ENCODE results near the gene TNRC18.
"Not testable (repeated sequence)": the region's sequence is repeated elsewhere in the genome, so short reads cannot be mapped to it uniquely, and the experiment has no call there.

Gene TNRC18

DNA sequence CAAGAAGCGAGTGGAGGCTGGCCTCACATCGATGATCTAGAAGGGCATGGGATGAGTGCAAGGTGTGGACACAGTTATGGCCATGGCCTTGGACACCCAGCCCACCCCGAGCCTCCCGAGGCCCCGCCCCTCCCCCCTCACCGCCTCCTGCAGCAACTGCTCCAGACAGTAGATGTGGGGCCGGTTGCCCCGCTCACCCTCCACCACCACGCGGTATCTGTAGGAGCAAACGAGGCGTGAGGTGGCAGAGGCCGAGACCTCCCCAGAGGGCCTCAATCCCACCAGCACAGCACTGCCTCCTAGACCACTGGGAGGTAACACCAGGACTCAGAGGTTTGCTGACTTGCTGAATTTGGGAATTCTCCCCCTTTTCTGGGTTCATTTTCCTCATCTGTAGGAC, 103.2 kb downstream of the TNRC18 start:
- DNase-seq: no peak
- TF ChIP-seq POLR2A (IDR thresholded peaks at IDR 0.05; ENCODE audit: low read length) (no peak), GATA1 (IDR thresholded peaks at IDR 0.05; ENCODE audit: low read depth, low read length) (no peak)

DNA sequence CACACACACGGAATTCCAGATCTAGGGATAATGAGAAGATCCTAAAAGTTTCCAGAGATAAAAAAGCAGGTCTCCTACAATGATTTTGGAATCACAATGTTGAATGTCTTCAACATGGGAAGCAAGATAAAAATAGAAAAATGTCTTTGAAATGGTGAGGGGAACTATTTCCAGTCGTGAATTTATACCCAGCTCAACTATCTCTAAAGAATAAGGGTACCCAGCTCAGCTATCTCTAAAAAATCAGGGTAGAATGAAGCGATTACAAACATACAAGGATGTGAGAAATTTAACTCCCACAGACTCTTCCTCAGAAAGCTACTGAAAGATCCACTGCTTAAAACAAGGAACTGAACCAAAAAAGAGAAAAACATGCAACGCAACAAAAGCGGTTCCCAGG, 105.0 kb downstream of the TNRC18 start:
- not testable (repeated sequence) for DNase-seq

DNA sequence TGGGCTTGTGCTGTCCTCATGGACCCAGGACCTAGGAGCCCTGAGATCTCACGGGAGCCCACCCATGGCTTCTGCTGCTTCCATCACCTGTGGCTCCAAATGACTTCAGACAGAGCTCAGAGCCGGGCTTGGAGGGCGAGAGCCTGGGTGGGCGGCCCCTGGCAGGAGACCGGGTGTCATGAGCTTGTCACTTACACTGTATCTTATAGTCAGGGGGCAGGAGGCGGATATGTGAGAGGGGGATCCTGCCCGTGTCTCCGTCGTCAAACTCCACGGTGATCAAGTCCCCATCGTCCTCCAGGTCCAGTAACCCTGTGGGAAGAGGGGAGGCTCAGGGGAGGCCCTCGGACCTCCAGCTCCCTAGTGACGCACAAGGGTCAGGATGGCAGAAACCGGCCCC, 107.9 kb downstream of the TNRC18 start:
- TF ChIP-seq POLR2A (IDR thresholded peaks at IDR 0.05; ENCODE audit: low read length) (no peak), GATA1 (IDR thresholded peaks at IDR 0.05; ENCODE audit: low read depth, low read length) (no peak)
- DNase-seq: no peak

DNA sequence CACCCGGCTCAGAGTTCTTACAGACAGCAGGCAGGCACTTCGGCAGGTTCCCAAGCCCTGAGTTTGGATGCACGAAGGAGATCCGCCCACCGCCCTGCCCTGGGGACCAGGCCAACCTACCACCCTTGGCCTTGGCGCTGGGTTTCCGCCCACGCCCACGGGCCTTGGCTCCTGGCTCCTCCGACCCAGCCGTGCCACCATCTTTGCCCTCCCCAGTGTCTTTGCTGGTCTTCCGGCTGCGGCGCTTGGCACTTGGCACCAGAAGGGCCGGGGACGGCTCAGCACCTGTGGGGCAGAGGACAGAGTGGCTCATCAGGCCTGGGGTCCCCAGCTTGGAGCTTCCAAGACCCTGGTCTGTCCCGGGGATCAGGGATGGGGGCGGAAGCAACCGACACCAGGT, 108.8 kb downstream of the TNRC18 start:
- TF ChIP-seq POLR2A (IDR thresholded peaks at IDR 0.05; ENCODE audit: low read length) (no peak), GATA1 (IDR thresholded peaks at IDR 0.05; ENCODE audit: low read depth, low read length) (no peak)

DNA sequence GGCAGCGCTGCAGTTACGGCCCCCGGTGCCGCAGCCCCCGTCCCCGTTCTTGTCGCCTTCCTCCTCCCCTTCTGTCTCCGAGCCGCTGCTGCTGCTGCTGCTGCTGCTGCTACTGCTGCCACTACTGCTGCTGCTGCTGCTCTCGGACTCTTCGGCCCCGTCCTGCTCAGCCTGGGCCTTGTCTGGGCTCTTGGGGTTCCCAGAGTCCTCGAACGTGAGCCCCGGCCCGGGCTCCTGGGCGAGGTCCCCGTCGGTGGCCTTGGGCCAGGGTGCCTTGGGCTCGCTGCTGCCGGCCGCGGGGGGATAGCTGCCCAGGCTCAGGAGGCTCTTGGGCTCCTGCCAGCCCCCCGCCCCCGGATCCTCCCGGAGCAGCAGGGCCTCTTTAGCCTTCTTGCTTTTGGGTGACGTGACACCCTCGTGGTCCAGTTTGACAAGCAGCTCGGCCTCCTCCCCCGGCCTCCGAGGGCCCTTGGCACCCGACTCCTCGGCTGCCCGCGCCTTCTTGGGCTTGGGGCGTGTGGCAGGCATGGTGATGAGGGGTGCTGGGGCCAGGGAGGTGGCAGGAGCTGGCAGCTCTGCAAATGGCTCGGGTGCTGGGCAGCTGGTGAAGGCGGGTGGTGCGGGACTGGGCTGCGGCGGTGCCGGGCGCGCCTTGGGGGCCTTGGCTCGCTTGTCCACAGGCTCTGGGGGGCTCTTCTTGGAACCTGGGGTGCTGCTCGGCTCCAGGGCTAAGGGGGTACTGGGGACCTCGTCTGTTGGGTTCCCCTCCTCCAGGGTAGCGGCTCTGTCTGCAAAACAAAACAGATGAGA, 110.4 kb downstream of the TNRC18 start:
- DNase-seq: not testable (repeated sequence)

More for the DNA sequence above, 108.8 kb downstream of the TNRC18 start:
- DNase-seq: no peak

DNA sequence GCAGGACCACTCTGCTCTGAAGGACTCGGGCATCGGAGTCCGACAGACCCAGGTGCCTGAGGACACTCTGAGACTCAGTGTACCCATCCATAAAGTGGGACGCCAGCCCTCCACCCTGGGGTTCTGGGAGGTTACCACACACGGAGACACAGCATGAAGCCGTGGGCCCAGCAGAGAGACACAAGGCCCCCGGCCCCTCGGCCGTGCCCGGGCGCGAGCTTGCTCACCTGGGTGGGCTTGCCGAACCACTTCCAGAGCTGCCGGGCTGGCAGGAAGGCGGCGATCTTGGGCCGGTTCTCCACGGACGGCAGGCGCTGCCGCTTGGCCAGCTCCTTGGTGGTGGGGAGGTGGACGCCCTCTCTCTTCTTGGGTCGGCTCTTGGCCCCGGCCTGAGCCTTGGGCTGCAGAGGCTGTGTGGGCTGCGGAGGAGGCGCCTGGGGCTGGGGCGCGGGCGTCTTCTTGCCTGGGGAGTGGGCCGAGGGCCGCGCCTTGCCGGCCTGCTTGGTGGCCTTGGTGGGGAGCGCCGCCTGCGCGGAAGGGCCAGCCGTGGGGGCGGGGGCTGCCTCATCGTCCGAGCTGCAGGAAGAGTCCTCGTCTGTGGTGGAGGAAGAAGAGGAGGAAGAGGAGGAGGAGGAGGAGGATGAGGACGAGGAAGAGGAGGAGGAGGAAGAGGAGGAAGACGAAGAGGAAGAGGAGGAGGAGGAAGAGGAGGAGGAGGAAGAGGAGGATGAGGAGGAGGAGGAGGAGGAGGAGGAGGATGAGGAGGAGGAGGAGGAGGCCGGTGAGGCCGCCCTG, 111.2 kb downstream of the TNRC18 start:
- not testable (repeated sequence) for DNase-seq

DNA sequence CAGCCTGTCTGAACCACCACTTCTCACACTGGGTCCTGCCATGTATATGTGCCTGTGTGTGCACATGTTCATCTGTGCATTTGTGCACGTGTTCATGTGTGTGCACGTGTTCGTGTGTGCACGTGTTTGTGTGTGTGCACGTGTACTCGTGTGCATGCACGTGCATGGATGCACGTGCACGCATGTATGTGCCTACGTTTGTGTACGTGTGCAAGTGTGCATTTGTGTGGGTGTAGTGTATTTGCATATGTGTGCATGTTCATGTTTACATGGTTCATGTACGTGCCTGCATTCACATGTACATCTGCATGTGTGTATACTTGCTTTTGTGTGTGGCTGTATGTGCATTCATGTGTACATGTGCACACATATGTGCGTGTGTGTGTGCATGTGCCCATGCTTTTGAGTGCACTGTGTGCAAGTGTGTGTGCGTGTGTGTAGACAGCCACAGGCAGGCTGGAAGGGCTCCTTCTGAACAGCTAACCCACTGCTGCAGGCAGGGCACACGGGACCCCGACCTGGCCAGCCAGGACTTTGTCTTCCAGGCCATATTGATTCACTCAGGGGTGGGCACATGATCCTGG, 112.7 kb downstream of the TNRC18 start:
- DNase-seq: no peak
- TF ChIP-seq GATA1 (IDR thresholded peaks at IDR 0.05; ENCODE audit: low read depth, low read length): no peak
- TF ChIP-seq POLR2A (IDR thresholded peaks at IDR 0.05; ENCODE audit: low read length): no peak

DNA sequence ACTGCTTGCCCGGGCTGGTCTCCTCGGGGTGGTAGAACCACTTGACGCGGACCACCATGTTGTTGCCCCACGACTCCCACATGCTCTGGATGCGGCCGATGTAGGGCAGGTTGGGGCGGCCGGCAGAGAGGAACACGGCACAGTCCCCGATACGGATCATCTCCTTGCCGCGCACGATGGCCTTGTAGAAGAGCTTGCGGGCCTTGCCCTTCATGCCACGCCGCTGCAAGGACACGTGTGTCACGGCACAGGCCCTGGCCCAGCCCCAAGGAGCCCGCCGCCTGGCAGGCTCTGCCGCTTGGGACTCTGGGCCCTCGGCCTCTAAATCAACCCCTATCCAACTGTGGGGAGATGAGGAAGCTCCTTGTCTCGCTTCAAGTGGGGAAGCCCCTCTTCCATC, 114.5 kb downstream of the TNRC18 start:
- TF ChIP-seq GATA1 (IDR thresholded peaks at IDR 0.05; ENCODE audit: low read depth, low read length): no peak
- TF ChIP-seq POLR2A (IDR thresholded peaks at IDR 0.05; ENCODE audit: low read length): no peak
- DNase-seq: no peak

DNA sequence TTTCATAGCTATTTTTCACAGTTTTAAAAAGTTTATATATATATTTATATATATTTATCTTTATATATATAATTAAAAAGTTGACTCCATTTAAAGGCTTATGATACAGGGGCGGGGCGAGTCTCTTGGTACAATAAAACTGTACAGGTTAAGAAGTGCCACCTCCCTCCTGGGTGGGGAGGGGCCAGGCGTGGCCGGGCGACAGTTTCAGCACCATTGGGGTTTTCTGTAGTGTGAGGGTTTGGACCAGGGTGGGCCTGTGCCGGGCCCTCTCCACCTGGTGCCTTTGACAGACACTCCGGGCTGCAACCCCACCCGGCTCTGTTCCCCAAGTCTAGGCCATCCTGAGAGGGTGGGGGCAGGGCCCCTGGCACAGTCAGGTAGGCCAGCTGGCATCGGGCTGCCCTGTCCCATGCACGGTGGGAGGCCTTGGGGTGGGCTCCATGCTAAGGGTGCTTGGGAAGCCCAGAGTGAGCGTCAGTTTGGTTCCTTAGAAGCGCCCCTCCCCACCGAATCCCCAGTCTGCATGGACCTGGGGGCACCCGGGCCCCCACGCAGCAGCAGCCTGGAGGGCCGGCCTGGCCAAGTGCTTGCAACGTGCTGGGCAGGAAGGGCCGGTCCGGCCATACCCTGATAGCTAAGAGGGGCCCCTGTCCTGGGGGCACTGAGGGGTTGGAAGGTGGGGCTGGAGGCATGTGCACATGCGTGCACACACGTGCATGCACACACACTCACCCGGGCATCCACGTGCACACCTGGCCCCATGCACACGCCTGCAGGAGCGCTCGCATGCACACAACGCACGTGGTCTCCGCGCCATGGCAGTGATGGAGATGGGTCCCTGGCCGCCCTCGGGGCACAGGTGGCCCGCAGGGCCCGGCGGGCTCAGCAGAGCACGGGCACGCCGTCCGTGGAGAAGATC, 116.2 kb downstream of the TNRC18 start:
- DNase-seq: not testable (repeated sequence)

DNA sequence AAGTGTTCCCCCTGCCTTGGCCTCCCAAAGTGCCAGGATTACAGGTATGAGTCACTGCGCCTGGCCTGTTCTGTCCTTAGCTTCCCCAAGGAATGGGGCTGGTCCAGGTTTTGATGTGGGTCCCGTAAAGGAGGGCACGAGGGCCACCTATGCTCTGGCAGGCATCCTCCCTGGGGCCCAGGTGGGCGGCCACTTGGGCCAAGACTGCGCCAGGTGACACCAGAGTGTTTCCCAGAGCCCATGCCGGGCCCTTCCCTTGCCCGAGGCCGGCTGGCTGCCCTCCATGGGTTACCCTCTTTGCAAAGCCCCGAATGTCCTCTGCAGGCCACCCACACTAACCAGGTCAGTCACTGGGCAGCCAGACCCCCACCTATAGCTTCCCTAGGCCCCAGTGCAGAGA, 118.6 kb downstream of the TNRC18 start:
- not testable (repeated sequence) for DNase-seq

DNA sequence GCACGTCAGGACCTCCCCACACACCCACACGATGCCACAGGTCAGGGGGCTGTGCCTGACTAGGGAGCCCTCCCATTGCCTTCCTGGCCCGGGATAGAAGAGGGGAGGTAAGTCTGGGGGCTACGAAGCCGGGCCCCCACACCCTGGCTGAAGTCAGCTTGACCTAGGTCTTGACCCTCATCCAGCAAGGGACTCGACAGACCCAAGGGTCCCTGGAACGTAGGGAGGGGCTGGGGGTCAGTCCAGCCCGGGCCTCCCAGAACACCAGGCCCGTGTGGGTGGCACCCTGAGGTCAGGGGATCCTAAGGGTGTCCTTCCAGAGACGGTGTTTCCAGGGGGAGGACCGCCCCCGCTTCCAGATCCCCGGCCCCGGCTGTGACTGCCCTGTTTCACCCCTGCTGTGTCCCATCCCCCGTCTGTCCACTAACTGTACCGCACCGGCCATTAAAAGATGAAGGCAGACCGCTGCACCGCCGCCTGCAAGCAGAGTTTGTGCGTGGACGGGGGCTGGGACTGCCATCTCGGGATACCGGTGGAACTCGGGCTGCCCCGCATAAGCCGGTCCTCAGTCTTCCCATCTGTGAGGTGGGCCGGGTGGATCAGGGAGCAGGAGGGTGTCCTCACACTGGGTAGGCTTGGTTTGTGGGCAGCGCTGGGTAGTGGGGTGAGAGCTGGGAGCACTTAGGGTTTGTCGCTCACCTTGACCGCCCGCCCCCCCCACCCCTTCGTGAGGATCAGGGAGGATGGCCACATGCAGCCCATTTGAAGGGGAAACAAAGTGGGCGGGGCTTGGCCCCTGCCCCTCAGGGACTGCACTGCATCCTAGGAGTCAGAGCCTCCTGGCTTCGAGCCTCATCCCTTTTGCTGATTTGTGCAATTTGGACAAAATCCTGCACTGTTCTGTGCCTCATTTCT, 119.8 kb downstream of the TNRC18 start:
- TF ChIP-seq GATA1 (IDR thresholded peaks at IDR 0.05; ENCODE audit: low read depth, low read length): no peak
- TF ChIP-seq POLR2A (IDR thresholded peaks at IDR 0.05; ENCODE audit: low read length): no peak
- DNase-seq: no peak

DNA sequence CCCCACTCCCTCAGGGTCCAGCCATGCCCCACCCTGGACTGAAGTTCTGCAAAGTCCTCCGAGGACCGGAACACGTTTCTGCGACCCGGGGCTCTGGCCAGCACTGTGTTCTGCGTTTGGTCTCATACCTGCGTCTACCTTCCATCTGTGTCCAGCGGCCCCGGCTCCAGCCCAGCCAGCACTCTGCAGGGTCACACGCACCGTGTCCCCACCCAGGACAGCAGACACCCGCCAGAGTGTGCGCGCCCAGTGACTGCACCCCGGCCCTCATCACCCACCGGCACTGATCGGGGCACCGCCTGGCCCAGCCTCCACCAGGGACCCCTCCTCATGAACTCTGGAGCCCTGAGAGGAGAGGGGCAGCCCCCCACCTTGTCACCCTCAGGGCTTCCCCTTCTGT, 120.6 kb downstream of the TNRC18 start:
- TF ChIP-seq POLR2A (IDR thresholded peaks at IDR 0.05; ENCODE audit: low read length): no peak
- no peak for TF ChIP-seq GATA1 (IDR thresholded peaks at IDR 0.05; ENCODE audit: low read depth, low read length)
- no peak for DNase-seq

DNA sequence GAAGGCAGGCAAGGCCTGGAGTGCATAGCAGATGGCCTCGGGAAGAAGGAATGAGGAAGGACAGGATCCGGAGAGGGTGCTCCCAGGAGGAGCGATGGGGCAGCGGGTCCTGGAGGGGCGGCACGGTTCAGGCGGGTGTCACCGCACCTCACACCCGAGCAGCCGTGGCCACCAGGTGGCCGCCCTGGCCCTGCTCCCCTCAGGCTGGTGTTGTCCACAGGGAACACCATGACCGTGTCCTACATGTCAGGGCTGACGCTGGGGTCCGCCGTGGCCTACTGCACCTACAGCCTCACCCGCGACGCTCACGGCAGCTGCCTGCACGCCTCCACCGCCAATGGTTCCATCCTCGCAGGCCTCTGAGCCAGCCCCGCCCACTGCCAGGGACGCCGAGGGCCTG, 121.1 kb downstream of the TNRC18 start:
- no peak for DNase-seq
- TF ChIP-seq GATA1 (IDR thresholded peaks at IDR 0.05; ENCODE audit: low read depth, low read length) (no peak), POLR2A (IDR thresholded peaks at IDR 0.05; ENCODE audit: low read length) (no peak)
